ENCODE data around the gene PPBP. TPM values are rescaled to one million over a fixed set of nuclear protein-coding genes. Genes with fewer than 3 reads are reported as not detected.

PPBP gene
- total RNA-seq, 4 donors from 2014 or later, result not detected

DNA sequence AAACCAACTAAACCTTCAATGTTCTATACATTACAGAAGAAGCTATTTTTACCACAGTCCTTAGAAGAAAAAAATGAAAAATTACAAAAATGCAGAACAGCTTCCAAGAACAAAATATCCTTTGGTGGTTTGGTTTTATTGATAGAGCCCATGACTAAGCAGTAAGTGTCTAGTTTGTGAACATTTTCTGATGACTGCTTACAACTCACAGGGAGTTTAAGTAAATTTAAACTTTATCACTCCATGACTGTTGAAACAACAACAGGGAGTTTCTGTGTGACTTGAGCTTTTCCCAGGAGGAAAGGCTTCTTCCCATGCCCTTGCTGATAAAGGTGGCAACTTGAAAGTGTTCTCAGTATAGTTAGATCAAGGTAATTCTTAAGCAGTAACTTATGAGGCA lies 9.1 kb downstream of the PPBP start:
- H3K27me3 ChIP-seq, result no peaks in the 10 kb centered on the region
- H3K4me1 ChIP-seq, result no peaks in the 10 kb centered on the region
- H3K9me3 ChIP-seq, result no peaks in the 10 kb centered on the region
- DNase-seq, result no peak
- no peaks in the 10 kb centered on the region for H3K36me3 ChIP-seq
- H3K4me3 ChIP-seq, result no peak overlapping the region
- in situ Hi-C loops (cut with MboI; ENCODE audit: low pct_ligation_motif_present in 1 of 4, low pct_unique_long_range_greater_than_20kb in 1 of 4, low sequenced_read_pairs in 3 of 4) (no loop called here), intact Hi-C loops (cut with DNase I; ENCODE audit: low total_unique reads) (no loop called here)
- H3K27ac ChIP-seq, result no peak overlapping the region
- TF ChIP-seq POLR2AphosphoS5 (IDR thresholded peaks at IDR 0.05) (no peak), EP300 (IDR thresholded peaks at IDR 0.05; ENCODE audit: low read depth) (no peak), POLR2A (IDR thresholded peaks at IDR 0.05) (no peak)
- TF ChIP-seq, protein P1, sequence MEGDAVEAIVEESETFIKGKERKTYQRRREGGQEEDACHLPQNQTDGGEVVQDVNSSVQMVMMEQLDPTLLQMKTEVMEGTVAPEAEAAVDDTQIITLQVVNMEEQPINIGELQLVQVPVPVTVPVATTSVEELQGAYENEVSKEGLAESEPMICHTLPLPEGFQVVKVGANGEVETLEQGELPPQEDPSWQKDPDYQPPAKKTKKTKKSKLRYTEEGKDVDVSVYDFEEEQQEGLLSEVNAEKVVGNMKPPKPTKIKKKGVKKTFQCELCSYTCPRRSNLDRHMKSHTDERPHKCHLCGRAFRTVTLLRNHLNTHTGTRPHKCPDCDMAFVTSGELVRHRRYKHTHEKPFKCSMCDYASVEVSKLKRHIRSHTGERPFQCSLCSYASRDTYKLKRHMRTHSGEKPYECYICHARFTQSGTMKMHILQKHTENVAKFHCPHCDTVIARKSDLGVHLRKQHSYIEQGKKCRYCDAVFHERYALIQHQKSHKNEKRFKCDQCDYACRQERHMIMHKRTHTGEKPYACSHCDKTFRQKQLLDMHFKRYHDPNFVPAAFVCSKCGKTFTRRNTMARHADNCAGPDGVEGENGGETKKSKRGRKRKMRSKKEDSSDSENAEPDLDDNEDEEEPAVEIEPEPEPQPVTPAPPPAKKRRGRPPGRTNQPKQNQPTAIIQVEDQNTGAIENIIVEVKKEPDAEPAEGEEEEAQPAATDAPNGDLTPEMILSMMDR (IDR thresholded peaks at IDR 0.05), result no peak

DNA sequence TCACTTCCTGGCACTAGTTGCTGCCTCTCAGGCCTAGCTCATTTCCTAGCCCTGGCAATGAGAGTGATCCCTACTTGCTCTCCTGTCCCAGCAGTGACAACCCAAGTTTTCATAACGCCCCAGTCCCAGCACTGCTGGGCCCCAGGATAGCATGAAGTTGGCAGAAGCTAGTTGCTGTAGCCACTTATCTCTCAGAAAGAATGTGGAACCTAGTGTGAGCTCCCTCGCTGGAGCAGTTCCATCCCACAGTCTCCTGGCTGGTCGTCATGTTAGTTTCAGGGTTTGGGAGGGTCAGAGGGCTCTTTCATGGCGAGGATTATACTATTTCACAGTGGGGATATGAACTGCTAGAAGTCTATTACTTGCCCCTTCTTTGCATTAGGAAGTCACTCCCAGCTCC lies 11.3 kb downstream of the PPBP start:
- H3K27me3 ChIP-seq, result no peaks in the 10 kb centered on the region
- in situ Hi-C loops (cut with MboI; ENCODE audit: low pct_ligation_motif_present in 1 of 4, low pct_unique_long_range_greater_than_20kb in 1 of 4, low sequenced_read_pairs in 3 of 4) (no loop called here), intact Hi-C loops (cut with DNase I; ENCODE audit: low total_unique reads) (no loop called here)
- no peaks in the 10 kb centered on the region for H3K4me1 ChIP-seq
- WGBS, 2 donors (ENCODE audit: low coverage in 1 of 2), result 69 to 76% methylated on average over 2 to 4 of the region's 4 CpGs
- TF ChIP-seq POLR2AphosphoS5 (IDR thresholded peaks at IDR 0.05), result no peak
- no peak for TF ChIP-seq POLR2A (IDR thresholded peaks at IDR 0.05)
- no peak for TF ChIP-seq EP300 (IDR thresholded peaks at IDR 0.05; ENCODE audit: low read depth)
- TF ChIP-seq, protein P1 (IDR thresholded peaks at IDR 0.05), result no peak
- no peak overlapping the region for H3K27ac ChIP-seq
- H3K4me3 ChIP-seq, result no peak overlapping the region
- no peak for DNase-seq
- H3K36me3 ChIP-seq, result no peaks in the 10 kb centered on the region
- peaks cover 0 to 2% of the 10 kb centered on the region in 2 donors for H3K9me3 ChIP-seq

DNA sequence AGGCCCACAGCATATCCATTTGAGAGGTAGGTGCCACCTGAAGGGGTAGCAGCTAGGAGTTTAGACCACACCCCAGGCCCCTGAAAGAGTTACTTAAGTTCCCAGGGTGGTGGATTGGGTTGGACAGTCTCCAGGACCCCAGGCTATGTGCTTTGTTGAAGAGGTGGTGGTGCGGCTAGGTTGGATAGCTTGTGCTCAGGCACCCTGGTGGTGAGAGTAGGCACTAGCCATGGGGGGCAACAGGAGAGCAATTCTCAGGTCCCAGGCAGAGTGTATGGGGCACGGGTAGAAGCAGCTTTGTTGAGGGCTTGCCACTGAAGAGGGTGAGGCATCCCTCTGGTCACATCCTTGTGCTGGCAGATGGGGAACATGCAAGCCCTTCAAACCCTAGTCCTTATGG lies 11.8 kb downstream of the PPBP start:
- no peak for TF ChIP-seq POLR2AphosphoS5 (IDR thresholded peaks at IDR 0.05)
- TF ChIP-seq POLR2A (IDR thresholded peaks at IDR 0.05), result no peak
- TF ChIP-seq, protein P1 (IDR thresholded peaks at IDR 0.05), result no peak
- TF ChIP-seq EP300 (IDR thresholded peaks at IDR 0.05; ENCODE audit: low read depth), result no peak
- H3K36me3 ChIP-seq, result no peaks in the 10 kb centered on the region
- no peaks in the 10 kb centered on the region for H3K4me1 ChIP-seq
- WGBS, 2 donors (ENCODE audit: low coverage in 1 of 2), result 91% methylated on average over 2 of the region's 2 CpGs; no CpG with 5 or more reads in 1 of the 2 donors
- H3K9me3 ChIP-seq, result peaks cover 0 to 7% of the 10 kb centered on the region in 2 donors
- H3K4me3 ChIP-seq, result no peak overlapping the region
- H3K27ac ChIP-seq, result no peak overlapping the region
- intact Hi-C loops (cut with DNase I; ENCODE audit: low total_unique reads), result no loop called here
- H3K27me3 ChIP-seq, result no peaks in the 10 kb centered on the region
- no peak for DNase-seq
- in situ Hi-C loops (cut with MboI; ENCODE audit: low pct_ligation_motif_present in 1 of 4, low pct_unique_long_range_greater_than_20kb in 1 of 4, low sequenced_read_pairs in 3 of 4), result no loop called here

DNA sequence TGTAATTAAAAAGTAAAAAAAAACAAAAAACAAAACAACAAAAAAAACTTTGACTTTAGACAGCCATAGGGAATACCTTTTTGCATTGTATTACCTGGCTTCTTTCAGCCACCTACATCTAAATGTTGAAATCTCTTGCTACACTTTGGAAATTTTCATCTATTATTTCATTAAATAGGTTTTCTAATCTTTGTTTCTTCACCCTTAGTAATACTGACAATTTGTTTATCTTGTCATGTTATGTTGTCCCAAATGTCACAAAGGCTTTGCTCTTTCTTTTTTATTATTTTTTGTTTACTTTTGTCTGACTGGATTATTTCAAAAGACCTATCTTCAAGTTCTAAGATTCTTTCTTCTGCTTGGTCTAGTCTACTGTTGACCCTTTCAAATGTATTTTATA lies 13.6 kb downstream of the PPBP start:
- intact Hi-C loops (cut with DNase I; ENCODE audit: low total_unique reads), result no loop called here

More for the DNA sequence above, 13.6 kb downstream of the PPBP start:
- Histone ChIP-seq H3K9me3 (peaks cover 10 to 17% of the 10 kb centered on the region in 2 donors), H3K4me1 (no peaks in the 10 kb centered on the region), H3K36me3 (no peaks in the 10 kb centered on the region), H3K4me3 (no peak overlapping the region), H3K27me3 (no peaks in the 10 kb centered on the region), H3K27ac (no peak overlapping the region)
- DNase-seq, result no peak
- in situ Hi-C loops (cut with MboI; ENCODE audit: low pct_ligation_motif_present in 1 of 4, low pct_unique_long_range_greater_than_20kb in 1 of 4, low sequenced_read_pairs in 3 of 4), result no loop called here
- TF ChIP-seq EP300 (IDR thresholded peaks at IDR 0.05; ENCODE audit: low read depth), result no peak
- no peak for TF ChIP-seq POLR2A (IDR thresholded peaks at IDR 0.05)
- no peak for TF ChIP-seq POLR2AphosphoS5 (IDR thresholded peaks at IDR 0.05)
- TF ChIP-seq, protein P1 (IDR thresholded peaks at IDR 0.05), result no peak

Data from transverse colon (tissue), 4 donors.